Measurements from ENCODE around the gene PPDPF.

GRCh38 chr20:63533871-63534393, 13.4 kb downstream of the PPDPF start:
- TF ChIP-seq CTCF (conservative IDR thresholded peaks at IDR 0.05 in 1 of 2, IDR thresholded peaks at IDR 0.05 in 1 of 2; ENCODE audit: extremely low read depth in 1 of 2, insufficient read depth in 1 of 2, low read depth in 1 of 2, low read length in 2 of 2), result no peak
- no peak for TF ChIP-seq EZH2 (IDR thresholded peaks at IDR 0.05; ENCODE audit: borderline replicate concordance, low read length)

Measured in mammary epithelial cell (primary cell).